G401.6 (cell line): ENCODE data around the gene SMOC1.

Experiments
- FAIRE-seq: peaks from 2 replicates; lab custom pipeline; 2012; peaks lifted over from hg19 to GRCh38; lab: Jason Lieb, UNC

Gene SMOC1

GRCh38 chr14:70045844-70046535 is 166.8 kb downstream of the SMOC1 start:
- FAIRE-seq, result no peak

- FAIRE-seq, result no peak
These were observed 168.5 kb downstream of the SMOC1 start for GRCh38 chr14:70047598-70048312.

GRCh38 chr14:70048313-70048654 is 169.1 kb downstream of the SMOC1 start:
- FAIRE-seq, result no peak

- FAIRE-seq, result no peak
These were observed 170.4 kb downstream of the SMOC1 start for GRCh38 chr14:70049605-70050004.

- FAIRE-seq, result no peak
These were observed 170.9 kb downstream of the SMOC1 start for GRCh38 chr14:70050136-70050535.

GRCh38 chr14:70052990-70053389 is 173.8 kb downstream of the SMOC1 start:
- FAIRE-seq, result no peak

GRCh38 chr14:70057519-70058136 is 178.4 kb downstream of the SMOC1 start:
- FAIRE-seq, result no peak

- FAIRE-seq, result no peak
These were observed 180.3 kb downstream of the SMOC1 start for GRCh38 chr14:70059545-70059944.

- FAIRE-seq, result no peak
These were observed 181.9 kb downstream of the SMOC1 start for GRCh38 chr14:70061108-70061507.

GRCh38 chr14:70064136-70064865 is 185.1 kb downstream of the SMOC1 start:
- no peak for FAIRE-seq

GRCh38 chr14:70067810-70068209 is 188.6 kb downstream of the SMOC1 start:
- no peak for FAIRE-seq

GRCh38 chr14:70069186-70069585 is 190.0 kb downstream of the SMOC1 start:
- FAIRE-seq, result no peak

- FAIRE-seq, result no peak
These were observed 194.8 kb downstream of the SMOC1 start for GRCh38 chr14:70073924-70074566.

- no peak for FAIRE-seq
These were observed 197.8 kb downstream of the SMOC1 start for GRCh38 chr14:70077005-70077404.

GRCh38 chr14:70077720-70078119 is 198.5 kb downstream of the SMOC1 start:
- no peak for FAIRE-seq

- FAIRE-seq, result no peak
These were observed 199.1 kb downstream of the SMOC1 start for GRCh38 chr14:70078329-70078728.

- no peak for FAIRE-seq
These were observed 200.9 kb downstream of the SMOC1 start for GRCh38 chr14:70080076-70080475.
